Glutamatergic neuron (in vitro differentiated cells): Measurements from ENCODE around the gene ASB6. TPM values are rescaled to one million over a fixed set of nuclear protein-coding genes. Genes with fewer than 3 reads are reported as not detected.

ENCODE experiments used
- DNase-seq: peaks from one replicate; pipeline ENCODE4 v3.0.0; 2022
- H3K27ac Mint-ChIP-seq: one replicate; pipeline ENCODE4 v1.8.0; 2020; ENCODE audit warnings: mild to moderate bottlenecking, mixed read lengths, inconsistent platforms; ENCODE audit not compliant: unreplicated experiment
- H3K27me3 Mint-ChIP-seq: one replicate; pipeline ENCODE4 v1.8.0; 2020; ENCODE audit warnings: mild to moderate bottlenecking, moderate library complexity, mixed read lengths, inconsistent platforms; ENCODE audit not compliant: unreplicated experiment
- H3K36me3 Mint-ChIP-seq: one replicate; pipeline ENCODE4 v1.8.0; 2020; ENCODE audit warnings: mild to moderate bottlenecking, mixed read lengths, inconsistent platforms; ENCODE audit not compliant: unreplicated experiment
- H3K4me1 Mint-ChIP-seq: one replicate; pipeline ENCODE4 v1.8.0; 2020; ENCODE audit warnings: mild to moderate bottlenecking, low read depth, mixed read lengths, inconsistent platforms; ENCODE audit not compliant: unreplicated experiment
- H3K4me3 Mint-ChIP-seq: one replicate; pipeline ENCODE4 v1.8.0; 2020; ENCODE audit warnings: mild to moderate bottlenecking, mixed read lengths, inconsistent platforms; ENCODE audit not compliant: unreplicated experiment
- H3K9me3 Mint-ChIP-seq: one replicate; pipeline ENCODE4 v1.8.0; 2020; ENCODE audit warnings: mild to moderate bottlenecking, moderate library complexity, mixed read lengths, inconsistent platforms; ENCODE audit not compliant: unreplicated experiment
- CTCF ChIP-seq: fragments of 200-600 bp; sonication (generic); IDR thresholded peaks from one replicate; pipeline ENCODE4 v1.5.0; 2021; ENCODE audit not compliant: partially characterized antibody, unreplicated experiment
- total RNA-seq: library from RNA; stranded (reverse); fragmentation: NEBNext Ultra II Directional; extraction: Animal tissue kit (Norgen Biotek cat#: 25700); gene quantifications from one replicate; pipeline ENCODE4 v1.2.1, GENCODE V29; 2021; ENCODE audit not compliant: unreplicated experiment

Gene ASB6
- total RNA-seq, 1 donor from 2014 or later = 25.4 TPM

DNA sequence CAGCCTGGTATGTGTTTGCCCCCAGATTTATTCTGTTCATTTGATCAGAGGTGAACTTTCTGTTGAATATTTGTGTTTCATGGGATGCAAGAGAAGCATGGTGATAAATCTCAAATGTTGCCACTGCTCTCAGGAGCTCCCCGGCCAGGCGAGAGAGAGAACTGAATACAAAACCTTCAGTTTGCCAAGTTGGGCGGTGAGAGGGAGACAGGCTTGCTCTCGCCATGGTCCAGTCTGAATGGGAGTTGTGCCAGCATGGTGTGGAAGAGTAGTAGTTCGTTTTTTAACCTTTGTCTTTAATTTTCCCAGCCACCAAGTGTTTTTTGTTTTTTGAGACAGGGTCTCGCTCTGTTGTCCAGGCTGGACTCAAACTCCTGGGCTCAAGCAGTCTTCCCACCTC is 13.2 kb downstream of the ASB6 start:
- DNase-seq = no peak
- TF ChIP-seq CTCF = no peak
- Mint-ChIP-seq H3K27ac (peak overlapping the region; percentile 98), H3K36me3 (no peaks in the 10 kb centered on the region), H3K4me1 (peaks cover 51% of the 10 kb centered on the region), H3K4me3 (peak overlapping the region; percentile 94), H3K9me3 (peaks cover 10% of the 10 kb centered on the region), H3K27me3 (peaks cover 21% of the 10 kb centered on the region)

DNA sequence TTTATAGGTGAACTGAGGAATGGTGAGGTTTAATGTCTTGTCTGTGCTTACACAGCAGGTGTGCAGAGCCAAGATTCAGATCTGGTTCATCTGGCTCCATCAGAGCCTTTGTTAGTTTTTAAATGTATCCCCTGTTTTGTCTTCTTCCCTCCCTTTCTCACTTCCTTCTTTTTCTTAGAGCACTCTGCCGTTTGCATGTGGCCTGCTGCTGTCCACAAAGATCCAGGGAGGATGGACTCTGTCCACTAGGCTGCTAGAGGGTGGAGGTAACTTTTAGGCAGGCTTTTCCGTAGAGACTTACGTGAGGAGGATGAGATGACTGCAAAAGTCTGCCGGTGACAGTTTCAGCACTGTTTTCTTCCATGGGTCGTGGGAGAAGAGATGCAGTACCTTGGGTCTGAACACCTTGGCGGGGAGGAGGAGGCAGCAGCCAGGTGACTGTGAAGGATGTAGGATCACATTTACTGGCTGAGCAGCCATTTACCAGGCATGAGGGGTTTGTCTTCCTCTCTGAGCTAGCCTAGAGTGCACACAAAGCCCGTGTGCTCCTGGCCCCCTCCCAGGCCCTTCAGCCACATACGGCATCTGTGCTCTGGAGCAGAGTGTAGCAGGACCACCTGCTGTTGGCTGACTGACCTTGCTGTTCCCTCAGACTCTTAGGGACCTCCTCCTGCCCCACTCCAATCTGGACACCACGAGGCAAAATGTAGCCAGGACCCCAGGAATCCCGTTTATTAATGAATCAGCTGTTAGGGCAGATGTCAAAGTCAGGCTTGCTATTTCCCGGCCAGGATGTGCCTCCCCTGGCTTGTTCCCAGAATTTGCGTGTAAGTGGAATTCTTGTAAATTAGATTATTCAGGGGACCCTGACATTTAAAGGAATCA is 14.2 kb downstream of the ASB6 start:
- peak overlapping the region; percentile 94 for H3K4me3 Mint-ChIP-seq
- peak; percentile 74 for DNase-seq
- H3K9me3 Mint-ChIP-seq = peaks cover 13% of the 10 kb centered on the region
- no peak for TF ChIP-seq CTCF
- H3K27me3 Mint-ChIP-seq = peaks cover 19% of the 10 kb centered on the region
- H3K27ac Mint-ChIP-seq = peak overlapping the region; percentile 98
- H3K36me3 Mint-ChIP-seq = no peaks in the 10 kb centered on the region
- peaks cover 52% of the 10 kb centered on the region for H3K4me1 Mint-ChIP-seq

GRCh38 chr9:129626625-129627284 is 15.2 kb downstream of the ASB6 start:
- H3K27ac Mint-ChIP-seq = peak overlapping the region; percentile 98
- H3K4me3 Mint-ChIP-seq = peak overlapping the region; percentile 94
- DNase-seq = no peak
- peaks cover 13% of the 10 kb centered on the region for H3K9me3 Mint-ChIP-seq
- peaks cover 49% of the 10 kb centered on the region for H3K4me1 Mint-ChIP-seq
- H3K36me3 Mint-ChIP-seq = no peaks in the 10 kb centered on the region
- no peak for TF ChIP-seq CTCF
- peaks cover 16% of the 10 kb centered on the region for H3K27me3 Mint-ChIP-seq

GRCh38 chr9:129626079-129626624 is 15.8 kb downstream of the ASB6 start, which contains the start of gene NTMT1:
Gene NTMT1, plus strand, starts transcription at chr9:129626163. Its CDS starts 6,541 bp downstream, at chr9:129632704.
- H3K27me3 Mint-ChIP-seq = peaks cover 13% of the 10 kb centered on the region

More at GRCh38 chr9:129626079-129626624, 15.8 kb downstream of the ASB6 start, which contains the start of gene NTMT1:
- H3K4me1 Mint-ChIP-seq = peaks cover 46% of the 10 kb centered on the region
- peak within 1 kb of the TSS; percentile 98 for H3K27ac Mint-ChIP-seq
- no peak for TF ChIP-seq CTCF
- peak within 1 kb of the TSS; percentile 94 for H3K4me3 Mint-ChIP-seq
- H3K9me3 Mint-ChIP-seq = peaks cover 13% of the 10 kb centered on the region
- peak; percentile 89 for DNase-seq
- no peaks in the 10 kb centered on the region for H3K36me3 Mint-ChIP-seq
